Memory B cell (primary cell): Measurements from ENCODE around the gene LRRC73.

Source experiments
- ATAC-seq: fragments of 150-1000 bp; cut with Tn5 transposase; 2 replicates; pipeline ENCODE4 v1.10.0; 2021; ENCODE audit warnings: low read depth, mild to moderate bottlenecking, moderate library complexity
- DNase-seq, 2 donors: peaks; one replicate each; pipeline ENCODE4 v3.0.0; 2022; ENCODE audit warnings: low spot score in 2 of 2
- H3K27ac Mint-ChIP-seq: one replicate; pipeline ENCODE4 v1.8.0; 2022; ENCODE audit warnings: mild to moderate bottlenecking, moderate library complexity, mixed read lengths
- H3K27me3 Mint-ChIP-seq: one replicate; pipeline ENCODE4 v1.8.0; 2022; ENCODE audit warnings: mixed read lengths
- H3K36me3 Mint-ChIP-seq: one replicate; pipeline ENCODE4 v1.8.0; 2022; ENCODE audit warnings: mild to moderate bottlenecking, mixed read lengths
- H3K4me1 Mint-ChIP-seq: one replicate; pipeline ENCODE4 v1.8.0; 2022; ENCODE audit warnings: mixed read lengths
- H3K4me3 Mint-ChIP-seq: one replicate; pipeline ENCODE4 v1.8.0; 2022; ENCODE audit warnings: mild to moderate bottlenecking, moderate library complexity, mixed read lengths
- H3K9me3 Mint-ChIP-seq: one replicate; pipeline ENCODE4 v1.8.0; 2022; ENCODE audit warnings: mixed read lengths

The LRRC73 gene

DNA sequence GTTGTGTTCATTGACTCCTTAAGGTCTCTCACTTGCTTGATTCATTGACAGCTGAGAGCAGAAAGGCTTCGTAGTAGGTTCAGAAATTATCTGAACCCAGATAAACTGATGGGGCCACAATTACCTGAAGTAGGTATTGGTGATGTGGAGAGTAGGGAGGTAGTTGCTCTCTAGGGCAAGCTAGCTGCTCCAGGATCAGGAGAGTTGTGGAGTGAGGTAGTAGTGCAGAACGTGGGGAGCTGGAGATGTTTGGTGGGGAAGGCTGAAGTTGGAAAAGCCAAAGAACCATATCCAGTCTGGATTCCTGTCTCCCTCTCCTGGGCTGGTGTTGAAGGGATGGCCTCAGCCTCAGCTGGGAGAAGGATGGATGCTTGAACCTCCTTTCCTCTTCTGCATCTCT lies 16.9 kb downstream of the LRRC73 start:
- no peak overlapping the region for H3K27ac Mint-ChIP-seq
- no peaks in the 10 kb centered on the region for H3K27me3 Mint-ChIP-seq
- ATAC-seq (no peak), DNase-seq (no peak)
- peaks cover 6% of the 10 kb centered on the region for H3K36me3 Mint-ChIP-seq
- peaks cover 21% of the 10 kb centered on the region for H3K4me1 Mint-ChIP-seq
- H3K9me3 Mint-ChIP-seq = no peaks in the 10 kb centered on the region
- H3K4me3 Mint-ChIP-seq = no peak overlapping the region

DNA sequence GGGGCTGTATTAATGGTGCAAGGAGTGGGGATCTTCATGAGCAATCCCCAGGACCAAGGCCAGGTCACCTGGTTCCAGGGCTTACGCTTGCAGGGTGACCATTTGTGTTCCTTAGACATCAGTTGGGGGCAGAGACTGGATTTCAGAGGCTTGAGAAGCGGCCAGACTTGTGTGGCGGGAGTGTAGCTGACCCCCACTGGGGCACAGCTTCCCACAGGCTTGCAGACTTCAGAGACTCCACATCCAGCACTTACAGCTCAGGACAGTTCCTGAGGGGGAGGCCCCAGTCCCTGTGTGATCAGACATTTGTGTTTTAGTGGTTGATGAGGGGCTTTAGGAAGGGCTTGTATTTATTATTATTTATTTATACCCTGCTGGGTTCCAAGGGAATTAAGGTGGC lies 17.5 kb downstream of the LRRC73 start:
- Mint-ChIP-seq H3K4me3 (no peak overlapping the region), H3K36me3 (peaks cover 6% of the 10 kb centered on the region), H3K4me1 (peaks cover 21% of the 10 kb centered on the region), H3K27me3 (no peaks in the 10 kb centered on the region), H3K9me3 (no peaks in the 10 kb centered on the region), H3K27ac (no peak overlapping the region)
- ATAC-seq (no peak), DNase-seq (no peak)

DNA sequence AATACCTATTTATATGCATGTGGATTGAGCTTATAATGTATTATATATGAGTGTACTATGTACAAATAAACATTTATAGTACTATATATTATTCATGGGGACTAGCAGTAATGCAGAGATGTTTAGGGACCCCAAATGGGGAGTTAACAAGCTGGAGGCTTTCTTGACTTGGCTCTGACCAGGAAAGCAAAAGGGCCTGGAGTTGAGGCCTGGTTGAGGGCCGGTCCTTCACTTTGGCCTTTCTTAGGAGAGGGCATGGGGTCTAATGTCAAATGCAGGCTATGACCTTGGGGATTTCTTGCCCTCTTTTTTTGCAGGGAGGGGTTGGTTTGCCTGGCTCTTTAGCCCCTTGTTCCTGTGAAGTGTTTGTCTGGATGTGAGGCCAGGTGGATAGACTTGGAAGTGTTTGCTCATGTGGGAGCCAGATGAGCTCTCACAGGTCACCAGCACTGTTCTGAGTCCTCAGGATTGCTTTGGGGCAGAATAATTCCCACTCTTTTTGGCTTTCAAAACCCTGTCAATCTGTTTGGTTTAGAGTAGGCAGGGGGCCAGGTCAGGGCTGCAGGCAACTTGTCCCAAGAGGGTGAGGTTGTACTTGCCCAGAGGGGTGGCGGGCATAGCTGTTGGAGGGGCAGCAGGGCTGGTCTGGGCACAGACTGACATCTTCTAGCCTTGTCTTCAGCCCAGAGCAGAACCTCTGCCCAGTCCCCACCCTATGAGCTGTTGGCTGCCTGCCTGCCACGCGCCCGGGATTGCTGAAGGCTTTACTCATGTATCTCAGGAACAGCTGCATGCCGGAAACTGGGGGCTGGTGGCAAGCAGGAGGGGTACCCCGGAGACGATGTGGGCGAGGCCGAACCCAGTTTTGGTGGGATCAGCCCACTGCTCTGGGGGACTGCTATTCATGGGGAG lies 18.1 kb downstream of the LRRC73 start:
- Mint-ChIP-seq H3K27me3 (no peaks in the 10 kb centered on the region), H3K36me3 (peaks cover 6% of the 10 kb centered on the region), H3K4me3 (no peak overlapping the region), H3K9me3 (no peaks in the 10 kb centered on the region), H3K27ac (no peak overlapping the region), H3K4me1 (peaks cover 21% of the 10 kb centered on the region)
- DNase-seq = no peak
- no peak for ATAC-seq

DNA sequence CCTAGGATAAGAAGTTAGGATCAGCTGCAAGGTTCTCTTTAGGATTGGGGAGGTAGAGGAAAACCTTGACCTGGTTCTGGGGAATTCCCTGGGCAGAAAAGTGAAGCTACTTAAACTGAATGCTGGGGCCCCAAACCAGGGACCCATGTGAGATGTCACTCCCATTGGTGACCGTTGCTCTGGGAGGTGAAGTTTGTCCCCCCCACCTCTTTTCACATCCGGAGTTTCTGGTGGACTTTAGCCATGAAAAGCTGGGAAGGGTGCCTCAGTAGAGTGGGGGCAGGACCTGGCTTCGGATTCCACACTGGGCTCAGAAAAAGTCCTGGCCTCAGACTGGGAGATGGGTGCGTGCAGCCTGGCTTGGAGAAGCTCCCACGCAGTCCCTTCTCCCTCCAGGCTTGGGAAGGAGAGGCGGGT lies 19.6 kb downstream of the LRRC73 start:
- DNase-seq (no peak), ATAC-seq (no peak)
- Mint-ChIP-seq H3K27ac (peak overlapping the region; percentile 11), H3K36me3 (peaks cover 6% of the 10 kb centered on the region), H3K9me3 (no peaks in the 10 kb centered on the region), H3K4me3 (no peak overlapping the region), H3K27me3 (no peaks in the 10 kb centered on the region), H3K4me1 (peaks cover 19% of the 10 kb centered on the region)

DNA sequence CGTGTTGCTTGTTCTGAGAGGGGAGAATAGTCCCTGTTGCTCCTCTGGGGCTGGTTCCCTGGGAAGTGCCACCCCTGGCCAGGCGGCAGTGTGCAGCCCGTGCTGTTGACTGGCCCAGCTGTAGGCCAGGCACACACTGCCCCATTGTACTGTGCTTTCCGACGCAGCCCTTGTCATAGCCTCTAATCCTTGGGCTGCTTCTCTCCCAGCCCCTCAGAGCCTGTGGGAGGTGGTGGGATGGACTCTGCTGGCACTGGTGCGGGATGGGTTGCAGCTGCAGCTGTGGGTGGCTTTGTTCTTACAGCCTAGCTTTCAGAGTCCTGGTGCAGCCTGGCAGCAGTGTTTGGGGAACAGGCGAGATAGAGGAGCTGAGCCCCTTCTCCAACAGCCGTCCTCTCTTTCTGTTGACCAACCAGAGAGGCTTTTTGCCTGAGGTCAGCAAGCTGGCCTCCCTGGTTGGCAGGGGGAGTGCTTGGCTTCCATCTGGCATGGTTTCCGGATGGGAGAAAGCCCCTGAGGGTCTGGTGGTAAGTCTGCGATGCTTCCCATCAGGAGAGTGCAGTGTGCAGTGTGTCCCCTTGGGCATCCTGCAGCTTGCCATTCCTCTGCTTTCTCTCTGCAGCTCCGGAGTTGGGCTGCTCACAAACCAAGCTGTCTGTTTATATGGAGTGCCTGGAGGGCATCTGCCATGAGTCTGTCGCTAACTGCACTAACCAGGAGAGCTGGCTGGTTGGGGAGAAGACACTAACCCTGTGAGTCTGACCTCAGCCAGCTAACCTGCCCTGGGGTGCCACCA lies 20.7 kb downstream of the LRRC73 start:
- H3K27me3 Mint-ChIP-seq = no peaks in the 10 kb centered on the region
- peaks cover 6% of the 10 kb centered on the region for H3K36me3 Mint-ChIP-seq
- H3K27ac Mint-ChIP-seq = no peak overlapping the region
- DNase-seq (no peak), ATAC-seq (no peak)
- peaks cover 12% of the 10 kb centered on the region for H3K4me1 Mint-ChIP-seq
- H3K4me3 Mint-ChIP-seq = no peak overlapping the region
- H3K9me3 Mint-ChIP-seq = no peaks in the 10 kb centered on the region

DNA sequence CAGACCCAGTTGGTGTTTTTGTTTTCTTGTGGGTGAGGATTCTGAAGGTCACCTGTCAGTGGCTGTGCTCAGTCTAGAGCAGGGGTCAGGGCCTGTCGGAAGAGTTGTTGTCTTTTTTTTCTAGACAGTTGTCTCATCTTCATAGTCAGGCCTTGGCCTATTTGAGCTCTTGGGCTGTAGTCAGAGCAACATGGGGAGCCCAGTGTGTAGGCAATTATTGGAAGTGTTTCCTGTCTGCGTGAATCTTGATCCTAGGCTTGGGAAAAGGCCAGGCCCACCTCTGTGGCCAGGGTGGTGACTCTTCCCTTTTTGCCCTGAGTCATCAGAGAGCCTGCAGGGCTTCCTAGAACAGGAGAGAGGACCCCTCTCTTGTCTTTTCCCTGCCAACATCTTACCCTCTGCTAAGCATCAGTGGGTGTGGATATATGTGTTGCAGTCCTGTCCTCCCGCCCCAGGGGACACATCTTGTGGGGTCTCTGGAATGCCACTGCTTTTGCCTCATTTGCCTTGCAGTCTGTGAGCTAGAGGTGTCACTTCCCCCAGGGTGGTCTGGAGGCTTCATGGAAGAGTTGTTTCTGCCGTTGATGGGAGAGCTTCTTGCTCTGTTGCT lies 21.4 kb downstream of the LRRC73 start:
- H3K9me3 Mint-ChIP-seq = no peaks in the 10 kb centered on the region
- H3K36me3 Mint-ChIP-seq = peaks cover 6% of the 10 kb centered on the region
- no peaks in the 10 kb centered on the region for H3K27me3 Mint-ChIP-seq
- no peak overlapping the region for H3K4me3 Mint-ChIP-seq
- ATAC-seq (no peak), DNase-seq (no peak)
- peaks cover 11% of the 10 kb centered on the region for H3K4me1 Mint-ChIP-seq
- no peak overlapping the region for H3K27ac Mint-ChIP-seq

DNA sequence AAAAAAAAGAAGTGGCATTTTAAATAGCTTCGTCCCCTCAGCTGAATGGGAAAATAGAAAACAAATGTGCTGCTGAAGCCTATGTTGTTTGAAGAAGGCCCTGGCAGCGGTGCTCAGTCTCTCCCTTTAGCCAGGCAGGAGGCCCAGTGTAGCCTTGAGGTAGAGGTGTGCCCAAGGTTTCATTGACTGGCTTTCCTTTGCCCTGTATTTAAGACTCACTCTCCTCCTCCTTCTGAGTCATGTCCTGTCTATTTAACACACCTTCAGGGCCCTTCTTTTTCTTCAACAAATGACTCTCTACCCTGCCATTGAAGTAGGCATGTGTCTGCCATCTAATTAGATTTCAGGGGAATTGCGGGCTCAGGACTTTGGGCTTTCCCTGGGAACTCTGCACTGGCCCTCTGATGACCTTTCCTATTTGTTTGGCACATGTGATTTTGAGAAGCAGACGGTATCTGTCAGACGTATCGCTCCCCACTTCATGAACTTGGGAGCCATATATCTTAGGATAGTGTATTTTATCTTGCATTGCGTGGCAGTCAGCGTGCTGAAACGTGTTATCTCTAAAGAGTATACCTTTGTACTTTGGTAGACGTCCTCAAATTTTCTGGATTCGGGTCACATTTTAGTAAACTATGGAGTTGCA lies 28.4 kb downstream of the LRRC73 start:
- Mint-ChIP-seq H3K4me3 (no peak overlapping the region), H3K27me3 (no peaks in the 10 kb centered on the region), H3K27ac (no peak overlapping the region), H3K4me1 (peaks cover 31% of the 10 kb centered on the region), H3K9me3 (no peaks in the 10 kb centered on the region), H3K36me3 (peaks cover 7% of the 10 kb centered on the region)
- DNase-seq = no peak
- ATAC-seq = no peak

DNA sequence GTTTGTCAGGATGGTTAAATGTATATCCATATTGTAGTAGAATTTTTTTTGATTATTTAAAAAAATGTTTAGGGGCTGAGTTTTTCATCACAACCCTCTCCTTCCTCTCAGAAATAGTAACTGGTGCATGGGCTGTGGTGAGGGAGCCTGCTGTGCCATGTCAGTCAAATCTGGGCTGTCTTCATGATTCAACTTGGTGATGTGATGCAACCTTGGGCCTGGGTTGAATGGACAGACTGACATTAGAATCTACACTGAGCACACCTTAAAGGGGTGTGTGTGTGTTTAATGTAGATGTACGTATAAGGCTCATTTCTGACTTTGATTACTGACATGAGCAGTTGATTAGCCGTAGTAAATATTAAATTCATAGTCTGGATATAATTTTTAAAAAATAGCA lies 29.1 kb downstream of the LRRC73 start:
- Mint-ChIP-seq H3K9me3 (no peaks in the 10 kb centered on the region), H3K27ac (no peak overlapping the region), H3K27me3 (no peaks in the 10 kb centered on the region), H3K4me3 (no peak overlapping the region), H3K4me1 (peaks cover 33% of the 10 kb centered on the region), H3K36me3 (peaks cover 7% of the 10 kb centered on the region)
- no peak for DNase-seq
- ATAC-seq = no peak

DNA sequence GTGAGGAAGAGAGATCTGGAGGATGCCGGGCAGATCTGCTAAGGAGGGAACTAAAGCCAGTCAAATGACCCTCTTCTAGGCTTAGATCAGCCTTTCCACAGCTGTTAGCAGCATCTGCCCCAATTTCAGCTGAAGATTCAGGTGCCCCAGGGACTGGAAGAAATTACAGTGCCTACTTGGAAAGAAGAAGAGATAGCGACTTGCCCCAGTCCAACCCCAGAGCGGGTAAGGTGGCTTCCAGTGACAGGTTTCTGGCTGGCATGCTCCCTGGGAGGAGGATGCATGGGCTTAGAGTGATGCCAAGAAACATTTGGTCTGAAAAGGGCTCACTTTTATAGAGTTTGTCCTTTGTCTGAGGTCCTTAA lies 32.2 kb downstream of the LRRC73 start:
- ATAC-seq (peak; percentile 9), DNase-seq (no peak)
- Mint-ChIP-seq H3K27me3 (no peaks in the 10 kb centered on the region), H3K9me3 (no peaks in the 10 kb centered on the region), H3K4me1 (peaks cover 29% of the 10 kb centered on the region), H3K27ac (peak overlapping the region; percentile 99), H3K4me3 (peak overlapping the region; percentile 99), H3K36me3 (peaks cover 3% of the 10 kb centered on the region)

DNA sequence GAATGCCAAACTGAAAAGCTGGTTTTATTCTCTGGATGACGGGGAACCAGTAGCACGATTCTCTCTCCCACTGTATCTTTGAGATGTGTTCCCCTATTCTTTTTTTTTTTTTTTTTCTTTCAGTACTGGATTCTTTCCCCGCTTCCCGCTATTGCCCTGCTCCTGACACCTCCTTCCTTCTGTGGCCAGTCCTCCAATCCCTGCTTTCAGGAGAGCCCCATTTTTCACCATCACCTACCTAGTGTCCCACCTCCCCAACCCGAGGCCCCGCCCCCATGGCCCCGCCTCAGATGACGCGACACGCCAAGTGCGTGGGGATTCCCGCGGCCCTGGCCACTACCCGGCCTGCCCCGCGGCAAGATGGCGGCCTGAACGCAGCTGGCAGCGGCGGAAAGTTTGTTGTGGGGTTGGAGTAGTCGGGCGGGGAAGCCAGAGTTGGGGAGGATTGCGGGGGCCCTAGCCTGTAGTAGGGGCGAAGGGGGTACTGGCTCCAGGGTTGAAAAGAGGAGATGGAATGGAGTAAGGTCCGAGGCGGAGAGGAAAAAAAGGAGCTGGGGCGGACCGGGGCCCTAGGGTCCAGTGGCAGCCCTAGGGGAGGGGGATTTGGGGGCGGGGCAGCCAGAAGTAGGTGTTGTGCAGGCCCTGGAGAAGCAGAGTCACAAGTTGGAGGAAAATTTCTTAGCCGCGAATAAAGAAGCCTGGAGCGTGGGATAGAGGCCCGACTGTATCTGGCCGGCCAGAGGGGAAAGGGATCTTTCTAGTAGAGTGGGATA lies 32.7 kb downstream of the LRRC73 start, which contains the start of gene TJAP1:
TSS of gene TJAP1 (plus strand) at position 336 of the 773 bp plus-strand sequence. CDS start 21,432 bp downstream, outside the sequence.
- H3K27ac Mint-ChIP-seq = peak within 1 kb of the TSS; percentile 99
- DNase-seq (peak; percentile 95 to 97), ATAC-seq (peak; percentile 98)
- no peaks in the 10 kb centered on the region for H3K27me3 Mint-ChIP-seq
- peaks cover 3% of the 10 kb centered on the region for H3K36me3 Mint-ChIP-seq
- H3K4me1 Mint-ChIP-seq = peaks cover 28% of the 10 kb centered on the region
- H3K4me3 Mint-ChIP-seq = peak within 1 kb of the TSS; percentile 99
- no peaks in the 10 kb centered on the region for H3K9me3 Mint-ChIP-seq

DNA sequence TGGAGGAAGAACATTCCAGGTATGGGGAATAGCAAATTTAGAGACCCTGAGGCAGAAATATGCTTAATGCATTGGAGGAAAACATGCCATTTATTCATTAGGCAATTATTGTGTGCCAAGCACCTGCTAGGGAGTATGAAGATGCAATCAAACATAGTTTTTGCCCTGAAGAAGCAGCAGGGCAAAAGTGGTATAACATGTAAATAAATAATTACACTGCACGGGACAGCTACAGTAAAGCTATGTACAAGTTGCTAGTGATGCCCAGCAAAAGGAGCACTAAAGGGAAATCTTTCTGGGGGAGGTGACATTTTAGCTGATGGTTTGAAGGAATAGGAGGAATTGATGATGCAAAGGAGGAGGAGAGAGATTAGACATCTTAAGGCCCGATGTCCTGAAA lies 33.4 kb downstream of the LRRC73 start:
- H3K4me1 Mint-ChIP-seq = peaks cover 25% of the 10 kb centered on the region
- H3K36me3 Mint-ChIP-seq = no peaks in the 10 kb centered on the region
- no peaks in the 10 kb centered on the region for H3K9me3 Mint-ChIP-seq
- H3K27me3 Mint-ChIP-seq = no peaks in the 10 kb centered on the region
- peak overlapping the region; percentile 99 for H3K27ac Mint-ChIP-seq
- ATAC-seq (peak; percentile 31), DNase-seq (no peak)
- peak overlapping the region; percentile 99 for H3K4me3 Mint-ChIP-seq

DNA sequence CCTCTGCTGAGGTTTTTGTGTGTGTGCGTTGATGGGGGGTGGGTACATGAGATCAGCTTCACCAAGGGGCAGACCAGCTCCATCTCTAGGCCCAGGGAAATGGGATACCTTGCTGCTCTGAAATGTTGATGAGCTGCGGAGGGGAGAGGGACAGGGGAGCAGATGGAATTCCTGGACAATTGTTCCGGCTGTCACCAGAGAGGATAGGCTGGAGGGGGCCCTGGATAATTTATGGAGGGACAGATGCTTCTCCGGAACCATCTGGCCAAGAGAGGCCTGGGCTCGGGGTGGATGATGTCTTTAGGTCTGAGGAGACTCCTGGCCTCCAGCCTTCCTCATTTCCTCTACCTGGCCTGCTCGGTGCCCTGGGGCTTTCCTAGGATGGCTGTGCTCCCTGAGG lies 34.6 kb downstream of the LRRC73 start:
- H3K27ac Mint-ChIP-seq = no peak overlapping the region

DNA sequence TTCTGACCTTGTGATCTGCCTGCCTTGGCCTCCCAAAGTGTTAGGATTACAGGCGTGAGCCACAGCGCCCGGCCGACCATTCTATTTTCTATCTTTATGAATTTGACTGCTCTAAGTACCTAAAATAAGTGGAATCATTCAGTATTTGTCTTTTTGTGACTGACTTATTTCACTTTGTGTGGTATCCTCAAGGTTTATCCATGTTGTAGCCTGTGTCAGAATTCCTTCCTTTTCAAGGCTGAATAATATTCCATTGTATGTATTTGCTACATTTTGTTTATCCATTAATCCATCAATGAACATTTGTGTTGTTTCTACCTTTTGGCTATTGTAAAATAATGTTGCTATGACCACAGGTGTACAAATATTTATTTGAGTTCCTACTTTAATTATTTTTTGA lies 37.6 kb downstream of the LRRC73 start:
- H3K27me3 Mint-ChIP-seq = peaks cover 14% of the 10 kb centered on the region
- no peaks in the 10 kb centered on the region for H3K9me3 Mint-ChIP-seq
- no peak overlapping the region for H3K27ac Mint-ChIP-seq
- ATAC-seq = no peak
- no peak overlapping the region for H3K4me3 Mint-ChIP-seq
- H3K4me1 Mint-ChIP-seq = peaks cover 8% of the 10 kb centered on the region
- DNase-seq = no peak
- no peaks in the 10 kb centered on the region for H3K36me3 Mint-ChIP-seq

More for the DNA sequence above, 34.6 kb downstream of the LRRC73 start:
- ATAC-seq (no peak), DNase-seq (no peak)
- H3K4me1 Mint-ChIP-seq = peaks cover 25% of the 10 kb centered on the region
- H3K36me3 Mint-ChIP-seq = no peaks in the 10 kb centered on the region
- peaks cover 2% of the 10 kb centered on the region for H3K27me3 Mint-ChIP-seq
- no peaks in the 10 kb centered on the region for H3K9me3 Mint-ChIP-seq
- H3K4me3 Mint-ChIP-seq = no peak overlapping the region
